HepG2 (cell line): ENCODE results near the gene ACTA2. TPM values are rescaled to one million over a fixed set of nuclear protein-coding genes. Genes with fewer than 3 reads are reported as not detected.

Experiments used
- AHDC1 ChIP-seq: sonication (generic); formaldehyde crosslinking; IDR thresholded peaks from 2 replicates; pipeline ENCODE4 v1.5.1; 2020; ENCODE audit warnings: mild to moderate bottlenecking, missing genetic modification reagents, borderline replicate concordance
- ATF4 ChIP-seq, 2 experiments: fragments of 450-650 bp in 1 of 2; sonication (generic) in 1 of 2; formaldehyde crosslinking; IDR thresholded peaks; 2 replicates each; pipeline versions ENCODE4 v1.5.0 to v1.8.0; 2020 to 2022; ENCODE audit warnings: mild to moderate bottlenecking in 1 of 2, missing genetic modification reagents in 1 of 2
- ATF7-NPFF ChIP-seq: sonication (generic); formaldehyde crosslinking; IDR thresholded peaks from 2 replicates; pipeline ENCODE4 v1.8.1; 2023; ENCODE audit warnings: mild to moderate bottlenecking, low read depth, missing genetic modification reagents, moderate library complexity
- CHCHD3 ChIP-seq: sonication (generic); formaldehyde crosslinking; IDR thresholded peaks from 2 replicates; pipeline ENCODE4 v1.8.0; 2022; ENCODE audit warnings: mild to moderate bottlenecking, missing genetic modification reagents, moderate library complexity
- EED ChIP-seq: sonication (generic); formaldehyde crosslinking; IDR thresholded peaks from 2 replicates; pipeline ENCODE4 v1.5.0; 2020; ENCODE audit warnings: mild to moderate bottlenecking, missing genetic modification reagents
- FOXP1 ChIP-seq, 2 experiments: fragments of 450-650 bp in 1 of 2; IDR thresholded peaks; 2 replicates each; pipeline ENCODE4 v1.6.1; 2017 to 2018; ENCODE audit warnings: antibody characterized with exemption in 1 of 2
- MTA1 ChIP-seq: sonication (generic); formaldehyde crosslinking; IDR thresholded peaks from 2 replicates; pipeline ENCODE4 v1.4.0; 2020; ENCODE audit warnings: missing genetic modification reagents, mild to moderate bottlenecking, borderline replicate concordance
- PRDM4 ChIP-seq: sonication (generic); formaldehyde crosslinking; IDR thresholded peaks from 2 replicates; pipeline ENCODE4 v1.9.0; 2021; ENCODE audit warnings: missing genetic modification reagents, borderline replicate concordance
- RBFOX2 ChIP-seq: fragments of 200-400 bp; formaldehyde crosslinking; IDR thresholded peaks from 2 replicates; pipeline ENCODE4 v1.6.1; 2017; ENCODE audit warnings: low read depth, mild to moderate bottlenecking, low read length
- RBM22 ChIP-seq: fragments of 200-400 bp; formaldehyde crosslinking; optimal IDR thresholded peaks from 2 replicates; pipeline ENCODE3; 2017; ENCODE audit warnings: mild to moderate bottlenecking, low read length, moderate library complexity
- REL ChIP-seq: sonication (generic); formaldehyde crosslinking; conservative IDR thresholded peaks from 2 replicates; pipeline ENCODE4 v1.8.0; 2022; ENCODE audit warnings: mild to moderate bottlenecking, missing genetic modification reagents, moderate library complexity
- TBX3 ChIP-seq: fragments of 450-650 bp; IDR thresholded peaks from 2 replicates; pipeline ENCODE4 v1.6.1; 2017; ENCODE audit warnings: antibody characterized with exemption, mild to moderate bottlenecking, inconsistent platforms, borderline replicate concordance
- ZHX1 ChIP-seq: sonication (generic); formaldehyde crosslinking; IDR thresholded peaks from 2 replicates; pipeline ENCODE4 v1.8.1; 2022; ENCODE audit warnings: low read depth, mild to moderate bottlenecking, missing genetic modification reagents
- ZMYM3 ChIP-seq: sonication (generic); formaldehyde crosslinking; IDR thresholded peaks from 2 replicates; pipeline ENCODE4 v1.5.1; 2020; ENCODE audit warnings: mild to moderate bottlenecking, missing genetic modification reagents
- ZNF496 ChIP-seq: sonication (generic); formaldehyde crosslinking; IDR thresholded peaks from 2 replicates; pipeline ENCODE4 v1.8.1; 2023; ENCODE audit warnings: mild to moderate bottlenecking, moderate library complexity, missing genetic modification reagents; ENCODE audit not compliant: insufficient replicate concordance
- polyA plus RNA-seq, 8 experiments: library from polyadenylated mRNA; depleted of rRNA in 3 of 8; stranded (reverse) in 7 of 8; unstranded in 1 of 8; fragments of >200 nt; fragmentation: Illumina TruSeq in 4 of 8; extraction: Trizol in 4 of 8; gene quantifications; 2 replicates each; pipeline versions ENCODE4 v1.2.1 to v1.2.3, GENCODE V29; 2011 to 2016; ENCODE audit warnings: low read depth in 4 of 8, missing spikeins in 1 of 8, mixed read lengths in 1 of 8; ENCODE audit not compliant: insufficient read depth in 1 of 8
- total RNA-seq, 5 experiments: library from RNA; depleted of rRNA; stranded (reverse); fragments of >200 nt; fragmentation: Illumina TruSeq; extraction: Trizol; gene quantifications; 2 replicates each; pipeline ENCODE4 v1.2.3, GENCODE V29; 2016; ENCODE audit warnings: low read depth in 1 of 5

Gene ACTA2
- total and polyA plus RNA-seq, 2 of the 13 experiments (the other 11 are each of a cell fraction or from before 2014, with no cell fraction given), result 21.8 to 59.9 TPM

- TF ChIP-seq ZHX1 (no peak), MTA1 (0 out of 2 replicates have a peak, but pooled peaks have one; percentile 74), FOXP1 (IDR thresholded peaks at IDR 0.05) (no peak), FOXP1 (CRISPR knock-in tag; IDR thresholded peaks at IDR 0.05) (no peak), TBX3 (no peak), ZMYM3 (no peak), RBM22 (peak; percentile 39), REL (CRISPR knock-in tag) (no peak), EED (no peak), PRDM4 (CRISPR knock-in tag) (no peak), ATF4 (CRISPR knock-in tag; IDR thresholded peaks at IDR 0.05) (no peak), AHDC1 (CRISPR knock-in tag) (no peak), RBFOX2 (peak; percentile 80), ZNF496 (CRISPR knock-in tag) (no peak), ATF7-NPFF (CRISPR knock-in tag) (no peak), CHCHD3 (CRISPR knock-in tag) (no peak)
Observed at GRCh38 chr10:88990384-88991160, 38.0 kb upstream of the ACTA2 start, which contains the start of gene FAS (continued).
